HEK293 (cell line): Measurements from ENCODE around the gene STRIP1.

Source experiments
- CTCF ChIA-PET: fragments of 350-600 bp; formaldehyde crosslinking; extraction: SDS; loops from one replicate; lab custom pipeline; 2021; ENCODE audit warnings: antibody characterized with exemption; lab: Yijun Ruan, JAX
- POLR2A ChIA-PET: fragments of 300-600 bp; formaldehyde crosslinking; extraction: SDS; loops from one replicate; lab custom pipeline; 2020; ENCODE audit warnings: antibody characterized with exemption, inconsistent platforms; lab: Yijun Ruan, JAX
- H3K27ac ChIP-seq: fragments of 200-500 bp; sonication (Bioruptor generic); 2 replicates; pipeline ENCODE4 v1.5.1; 2014; ENCODE audit warnings: low read depth, low read length, control low read depth, inconsistent platforms; ENCODE audit errors: extremely low read depth
- H3K36me3 ChIP-seq, 2 experiments: fragments of 200-500 bp in 1 of 2; sonication (Bioruptor generic) in 1 of 2; 1 replicate in 1 of 2; 2 replicates in 1 of 2; pipeline ENCODE4 v1.5.1; 2014 to 2017; ENCODE audit warnings: inconsistent platforms in 2 of 2, low read length in 2 of 2; ENCODE audit not compliant: control insufficient read depth in 2 of 2, insufficient read depth in 1 of 2
- H3K4me1 ChIP-seq: fragments of 200-500 bp; sonication (Bioruptor generic); 2 replicates; pipeline ENCODE4 v1.5.1; 2014; ENCODE audit warnings: mild to moderate bottlenecking, low read length, inconsistent platforms; ENCODE audit not compliant: control insufficient read depth, insufficient read depth
- H3K4me3 ChIP-seq: 2 replicates; pipeline ENCODE4 v1.5.1; 2011; ENCODE audit warnings: low read depth, mild to moderate bottlenecking, control low read depth, low read length, moderate library complexity
- H3K9me3 ChIP-seq: fragments of 200-500 bp; sonication (Bioruptor generic); 2 replicates; pipeline ENCODE4 v1.5.1; 2014; ENCODE audit warnings: low read depth, low read length, inconsistent platforms; ENCODE audit not compliant: control insufficient read depth, insufficient read depth
- BCL6B ChIP-seq: fragments of 450-650 bp; formaldehyde crosslinking; IDR thresholded peaks from 2 replicates; pipeline ENCODE4 v1.5.1; 2017; ENCODE audit warnings: missing biosample characterization, missing genetic modification characterization
- EGR2 ChIP-seq: fragments of 450-650 bp; formaldehyde crosslinking; IDR thresholded peaks from 2 replicates; pipeline ENCODE4 v1.5.1; 2016; ENCODE audit warnings: low read depth, missing biosample characterization, missing genetic modification characterization
- KLF9 ChIP-seq: fragments of 450-650 bp; formaldehyde crosslinking; IDR thresholded peaks from 2 replicates; pipeline ENCODE4 v1.5.1; 2016; ENCODE audit warnings: missing biosample characterization, missing genetic modification characterization, low read depth
- RBAK ChIP-seq: fragments of 450-650 bp; formaldehyde crosslinking; IDR thresholded peaks from 2 replicates; pipeline ENCODE4 v1.5.1; 2016; ENCODE audit warnings: missing biosample characterization, missing genetic modification characterization
- SCRT1 ChIP-seq: fragments of 450-650 bp; formaldehyde crosslinking; IDR thresholded peaks from 2 replicates; pipeline ENCODE4 v1.5.1; 2016; ENCODE audit warnings: missing biosample characterization, missing genetic modification characterization, borderline replicate concordance
- SCRT2 ChIP-seq: fragments of 450-650 bp; formaldehyde crosslinking; IDR thresholded peaks from 2 replicates; pipeline ENCODE4 v1.5.1; 2016; ENCODE audit warnings: missing biosample characterization, missing genetic modification characterization
- ZNF223 ChIP-seq: fragments of 450-650 bp; formaldehyde crosslinking; IDR thresholded peaks from 2 replicates; pipeline ENCODE4 v1.5.1; 2016; ENCODE audit warnings: missing biosample characterization, missing genetic modification characterization
- ZNF600 ChIP-seq: fragments of 450-650 bp; formaldehyde crosslinking; IDR thresholded peaks from 2 replicates; pipeline ENCODE4 v1.5.1; 2016; ENCODE audit warnings: missing biosample characterization, missing genetic modification characterization
- ZNF626 ChIP-seq: fragments of 450-650 bp; sonication (Bioruptor Pico); formaldehyde crosslinking; IDR thresholded peaks from 2 replicates; pipeline ENCODE4 v1.5.1; 2018; ENCODE audit warnings: missing biosample characterization, missing genetic modification characterization, inconsistent platforms
- TF ChIP-seq, protein P1 (sequence below): fragments of 450-650 bp; formaldehyde crosslinking; IDR thresholded peaks from 2 replicates; pipeline ENCODE4 v1.5.1; 2016; ENCODE audit warnings: missing biosample characterization, missing genetic modification characterization
- TF ChIP-seq, protein P2 (sequence below): fragments of 450-650 bp; formaldehyde crosslinking; IDR thresholded peaks from 2 replicates; pipeline ENCODE4 v1.5.1; 2017; ENCODE audit warnings: missing biosample characterization, missing genetic modification characterization
- TF ChIP-seq, protein P3 (sequence below): fragments of 450-650 bp; formaldehyde crosslinking; IDR thresholded peaks from 2 replicates; pipeline ENCODE4 v1.5.1; 2016; ENCODE audit warnings: missing biosample characterization, missing genetic modification characterization, borderline replicate concordance

STRIP1 gene

GRCh38 chr1:109989506-109990301 lies 44.7 kb upstream of the STRIP1 start:
- ChIA-PET CTCF (interaction anchor here (0.7 to 1.0 kb wide), 3 partner anchors 213 to 444 kb away, joined by 3 to 4 read pairs (median 4); no protein-coding TSS in a partner anchor), POLR2A (no interaction called here)
- TF ChIP-seq BCL6B (tag by site-specific recombination) (peak; percentile 29; the same call in 1 of the 2 replicates), RBAK (tag by site-specific recombination) (no peak), ZNF223 (tag by site-specific recombination) (no peak), EGR2 (tag by site-specific recombination) (no peak), KLF9 (peak; percentile 27; the same call in 1 of the 2 replicates), SCRT2 (tag by site-specific recombination) (peak; percentile 94), ZNF600 (tag by site-specific recombination) (no peak), SCRT1 (peak; percentile 80), ZNF626 (tag by site-specific recombination) (no peak)
- TF ChIP-seq, protein P1, sequence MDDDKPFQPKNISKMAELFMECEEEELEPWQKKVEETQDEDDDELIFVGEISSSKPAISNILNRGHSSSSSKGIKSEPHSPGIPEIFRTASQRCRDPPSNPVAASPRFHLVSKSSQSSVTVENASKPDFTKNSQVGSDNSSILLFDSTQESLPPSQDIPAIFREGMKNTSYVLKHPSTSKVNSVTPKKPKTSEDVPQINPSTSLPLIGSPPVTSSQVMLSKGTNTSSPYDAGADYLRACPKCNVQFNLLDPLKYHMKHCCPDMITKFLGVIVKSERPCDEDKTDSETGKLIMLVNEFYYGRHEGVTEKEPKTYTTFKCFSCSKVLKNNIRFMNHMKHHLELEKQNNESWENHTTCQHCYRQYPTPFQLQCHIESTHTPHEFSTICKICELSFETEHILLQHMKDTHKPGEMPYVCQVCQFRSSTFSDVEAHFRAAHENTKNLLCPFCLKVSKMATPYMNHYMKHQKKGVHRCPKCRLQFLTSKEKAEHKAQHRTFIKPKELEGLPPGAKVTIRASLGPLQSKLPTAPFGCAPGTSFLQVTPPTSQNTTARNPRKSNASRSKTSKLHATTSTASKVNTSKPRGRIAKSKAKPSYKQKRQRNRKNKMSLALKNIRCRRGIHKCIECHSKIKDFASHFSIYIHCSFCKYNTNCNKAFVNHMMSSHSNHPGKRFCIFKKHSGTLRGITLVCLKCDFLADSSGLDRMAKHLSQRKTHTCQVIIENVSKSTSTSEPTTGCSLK = no peak
- TF ChIP-seq, protein P2, sequence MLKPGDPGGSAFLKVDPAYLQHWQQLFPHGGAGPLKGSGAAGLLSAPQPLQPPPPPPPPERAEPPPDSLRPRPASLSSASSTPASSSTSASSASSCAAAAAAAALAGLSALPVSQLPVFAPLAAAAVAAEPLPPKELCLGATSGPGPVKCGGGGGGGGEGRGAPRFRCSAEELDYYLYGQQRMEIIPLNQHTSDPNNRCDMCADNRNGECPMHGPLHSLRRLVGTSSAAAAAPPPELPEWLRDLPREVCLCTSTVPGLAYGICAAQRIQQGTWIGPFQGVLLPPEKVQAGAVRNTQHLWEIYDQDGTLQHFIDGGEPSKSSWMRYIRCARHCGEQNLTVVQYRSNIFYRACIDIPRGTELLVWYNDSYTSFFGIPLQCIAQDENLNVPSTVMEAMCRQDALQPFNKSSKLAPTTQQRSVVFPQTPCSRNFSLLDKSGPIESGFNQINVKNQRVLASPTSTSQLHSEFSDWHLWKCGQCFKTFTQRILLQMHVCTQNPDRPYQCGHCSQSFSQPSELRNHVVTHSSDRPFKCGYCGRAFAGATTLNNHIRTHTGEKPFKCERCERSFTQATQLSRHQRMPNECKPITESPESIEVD (tag by site-specific recombination) = 0 out of 2 replicates have a peak, but pooled peaks have one; percentile 11
- TF ChIP-seq, protein P3, sequence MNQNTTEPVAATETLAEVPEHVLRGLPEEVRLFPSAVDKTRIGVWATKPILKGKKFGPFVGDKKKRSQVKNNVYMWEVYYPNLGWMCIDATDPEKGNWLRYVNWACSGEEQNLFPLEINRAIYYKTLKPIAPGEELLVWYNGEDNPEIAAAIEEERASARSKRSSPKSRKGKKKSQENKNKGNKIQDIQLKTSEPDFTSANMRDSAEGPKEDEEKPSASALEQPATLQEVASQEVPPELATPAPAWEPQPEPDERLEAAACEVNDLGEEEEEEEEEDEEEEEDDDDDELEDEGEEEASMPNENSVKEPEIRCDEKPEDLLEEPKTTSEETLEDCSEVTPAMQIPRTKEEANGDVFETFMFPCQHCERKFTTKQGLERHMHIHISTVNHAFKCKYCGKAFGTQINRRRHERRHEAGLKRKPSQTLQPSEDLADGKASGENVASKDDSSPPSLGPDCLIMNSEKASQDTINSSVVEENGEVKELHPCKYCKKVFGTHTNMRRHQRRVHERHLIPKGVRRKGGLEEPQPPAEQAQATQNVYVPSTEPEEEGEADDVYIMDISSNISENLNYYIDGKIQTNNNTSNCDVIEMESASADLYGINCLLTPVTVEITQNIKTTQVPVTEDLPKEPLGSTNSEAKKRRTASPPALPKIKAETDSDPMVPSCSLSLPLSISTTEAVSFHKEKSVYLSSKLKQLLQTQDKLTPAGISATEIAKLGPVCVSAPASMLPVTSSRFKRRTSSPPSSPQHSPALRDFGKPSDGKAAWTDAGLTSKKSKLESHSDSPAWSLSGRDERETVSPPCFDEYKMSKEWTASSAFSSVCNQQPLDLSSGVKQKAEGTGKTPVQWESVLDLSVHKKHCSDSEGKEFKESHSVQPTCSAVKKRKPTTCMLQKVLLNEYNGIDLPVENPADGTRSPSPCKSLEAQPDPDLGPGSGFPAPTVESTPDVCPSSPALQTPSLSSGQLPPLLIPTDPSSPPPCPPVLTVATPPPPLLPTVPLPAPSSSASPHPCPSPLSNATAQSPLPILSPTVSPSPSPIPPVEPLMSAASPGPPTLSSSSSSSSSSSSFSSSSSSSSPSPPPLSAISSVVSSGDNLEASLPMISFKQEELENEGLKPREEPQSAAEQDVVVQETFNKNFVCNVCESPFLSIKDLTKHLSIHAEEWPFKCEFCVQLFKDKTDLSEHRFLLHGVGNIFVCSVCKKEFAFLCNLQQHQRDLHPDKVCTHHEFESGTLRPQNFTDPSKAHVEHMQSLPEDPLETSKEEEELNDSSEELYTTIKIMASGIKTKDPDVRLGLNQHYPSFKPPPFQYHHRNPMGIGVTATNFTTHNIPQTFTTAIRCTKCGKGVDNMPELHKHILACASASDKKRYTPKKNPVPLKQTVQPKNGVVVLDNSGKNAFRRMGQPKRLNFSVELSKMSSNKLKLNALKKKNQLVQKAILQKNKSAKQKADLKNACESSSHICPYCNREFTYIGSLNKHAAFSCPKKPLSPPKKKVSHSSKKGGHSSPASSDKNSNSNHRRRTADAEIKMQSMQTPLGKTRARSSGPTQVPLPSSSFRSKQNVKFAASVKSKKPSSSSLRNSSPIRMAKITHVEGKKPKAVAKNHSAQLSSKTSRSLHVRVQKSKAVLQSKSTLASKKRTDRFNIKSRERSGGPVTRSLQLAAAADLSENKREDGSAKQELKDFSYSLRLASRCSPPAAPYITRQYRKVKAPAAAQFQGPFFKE (tag by site-specific recombination) = no peak
- H3K9me3 ChIP-seq = no peaks in the 10 kb centered on the region
- H3K27ac ChIP-seq = no peak overlapping the region
- no peak overlapping the region for H3K4me3 ChIP-seq
- 0 out of 2 replicates have a peak, but pooled peaks cover 3% of the 10 kb centered on the region for H3K4me1 ChIP-seq
- peaks cover 0 to 27% of the 10 kb centered on the region in 2 experiments; a peak in 1 of 3 replicates for H3K36me3 ChIP-seq
